Measurements from ENCODE around the gene C2CD4D. TPM values are rescaled to one million over a fixed set of nuclear protein-coding genes. Genes with fewer than 3 reads are reported as not detected.

Gene C2CD4D
- total and polyA plus RNA-seq, 12 donors: 0.06 to 0.55 (median 0.22) TPM; not detected in 6

DNA sequence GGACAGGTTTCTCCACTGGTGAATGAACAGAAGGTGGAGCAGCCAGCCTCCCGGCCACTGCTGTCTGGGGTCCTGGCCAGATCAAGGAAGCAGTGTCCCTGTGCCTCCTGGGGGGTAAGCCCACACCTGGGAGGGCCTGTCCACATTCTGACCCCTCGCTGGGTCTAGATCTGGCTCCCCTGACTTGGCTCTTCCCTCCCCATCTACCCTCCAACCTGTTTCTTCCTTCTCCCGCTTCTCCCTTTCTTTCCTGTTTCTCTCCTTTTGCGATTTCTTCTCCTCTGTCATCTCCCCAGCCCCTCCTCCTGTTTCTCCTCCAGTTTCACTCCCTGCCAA lies 8.4 kb downstream of the C2CD4D start:
- intact Hi-C loops (cut with DNase I): no loop called here

DNA sequence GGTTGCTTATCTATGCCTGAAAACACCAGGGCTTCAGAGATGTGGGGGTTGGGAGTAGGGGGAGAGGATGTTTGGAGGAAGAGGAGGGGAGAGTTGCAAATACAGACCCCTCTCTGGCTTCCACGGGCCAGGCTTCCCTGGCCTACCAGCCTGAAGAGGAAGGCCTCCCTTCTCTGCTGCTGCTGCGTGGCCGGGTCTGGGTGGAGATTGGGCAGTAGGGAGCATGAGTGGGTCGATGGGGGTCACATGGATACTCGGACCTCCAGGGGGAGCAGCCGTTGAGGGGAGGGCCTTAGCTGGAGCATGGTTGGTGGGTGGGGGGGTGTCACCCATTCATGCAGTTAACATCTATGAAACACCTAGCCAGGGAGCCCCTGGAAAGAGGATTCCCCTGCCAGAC lies 9.6 kb downstream of the C2CD4D start:
- peaks cover 0 to 7% of the 10 kb centered on the region in 2 donors for H3K4me1 ChIP-seq (replicated peaks in 1 of 2)
- intact Hi-C loops (cut with DNase I): no loop called here
- TF ChIP-seq, protein P1, sequence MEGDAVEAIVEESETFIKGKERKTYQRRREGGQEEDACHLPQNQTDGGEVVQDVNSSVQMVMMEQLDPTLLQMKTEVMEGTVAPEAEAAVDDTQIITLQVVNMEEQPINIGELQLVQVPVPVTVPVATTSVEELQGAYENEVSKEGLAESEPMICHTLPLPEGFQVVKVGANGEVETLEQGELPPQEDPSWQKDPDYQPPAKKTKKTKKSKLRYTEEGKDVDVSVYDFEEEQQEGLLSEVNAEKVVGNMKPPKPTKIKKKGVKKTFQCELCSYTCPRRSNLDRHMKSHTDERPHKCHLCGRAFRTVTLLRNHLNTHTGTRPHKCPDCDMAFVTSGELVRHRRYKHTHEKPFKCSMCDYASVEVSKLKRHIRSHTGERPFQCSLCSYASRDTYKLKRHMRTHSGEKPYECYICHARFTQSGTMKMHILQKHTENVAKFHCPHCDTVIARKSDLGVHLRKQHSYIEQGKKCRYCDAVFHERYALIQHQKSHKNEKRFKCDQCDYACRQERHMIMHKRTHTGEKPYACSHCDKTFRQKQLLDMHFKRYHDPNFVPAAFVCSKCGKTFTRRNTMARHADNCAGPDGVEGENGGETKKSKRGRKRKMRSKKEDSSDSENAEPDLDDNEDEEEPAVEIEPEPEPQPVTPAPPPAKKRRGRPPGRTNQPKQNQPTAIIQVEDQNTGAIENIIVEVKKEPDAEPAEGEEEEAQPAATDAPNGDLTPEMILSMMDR (IDR thresholded peaks at IDR 0.05): no peak
- no peak for TF ChIP-seq POLR2A (IDR thresholded peaks at IDR 0.05)
- no peaks in the 10 kb centered on the region for H3K36me3 ChIP-seq (replicated peaks in 1 of 2)
- no peaks in the 10 kb centered on the region for H3K27me3 ChIP-seq
- no peaks in the 10 kb centered on the region for H3K9me3 ChIP-seq (replicated peaks in 1 of 3)
- 45 to 59% (median 54%) methylated on average over 6 of the region's 6 CpGs for WGBS, 4 donors
- H3K27ac ChIP-seq: no peak overlapping the region
- H3K4me3 ChIP-seq: no peak overlapping the region
- DNase-seq: no peak

More for the DNA sequence above, 8.4 kb downstream of the C2CD4D start:
- WGBS, 4 donors: 78 to 86% (median 81%) methylated on average over 4 of the region's 4 CpGs
- H3K4me1 ChIP-seq (replicated peaks in 1 of 2): peaks cover 0 to 7% of the 10 kb centered on the region in 2 donors
- no peaks in the 10 kb centered on the region for H3K36me3 ChIP-seq (replicated peaks in 1 of 2)
- no peak for DNase-seq
- H3K4me3 ChIP-seq: no peak overlapping the region
- H3K9me3 ChIP-seq (replicated peaks in 1 of 3): no peaks in the 10 kb centered on the region
- H3K27me3 ChIP-seq: no peaks in the 10 kb centered on the region
- no peak for TF ChIP-seq POLR2A (IDR thresholded peaks at IDR 0.05)
- TF ChIP-seq, protein P1 (IDR thresholded peaks at IDR 0.05): no peak
- H3K27ac ChIP-seq: peak overlapping the region in 1 of 5 donors; percentile 58

DNA sequence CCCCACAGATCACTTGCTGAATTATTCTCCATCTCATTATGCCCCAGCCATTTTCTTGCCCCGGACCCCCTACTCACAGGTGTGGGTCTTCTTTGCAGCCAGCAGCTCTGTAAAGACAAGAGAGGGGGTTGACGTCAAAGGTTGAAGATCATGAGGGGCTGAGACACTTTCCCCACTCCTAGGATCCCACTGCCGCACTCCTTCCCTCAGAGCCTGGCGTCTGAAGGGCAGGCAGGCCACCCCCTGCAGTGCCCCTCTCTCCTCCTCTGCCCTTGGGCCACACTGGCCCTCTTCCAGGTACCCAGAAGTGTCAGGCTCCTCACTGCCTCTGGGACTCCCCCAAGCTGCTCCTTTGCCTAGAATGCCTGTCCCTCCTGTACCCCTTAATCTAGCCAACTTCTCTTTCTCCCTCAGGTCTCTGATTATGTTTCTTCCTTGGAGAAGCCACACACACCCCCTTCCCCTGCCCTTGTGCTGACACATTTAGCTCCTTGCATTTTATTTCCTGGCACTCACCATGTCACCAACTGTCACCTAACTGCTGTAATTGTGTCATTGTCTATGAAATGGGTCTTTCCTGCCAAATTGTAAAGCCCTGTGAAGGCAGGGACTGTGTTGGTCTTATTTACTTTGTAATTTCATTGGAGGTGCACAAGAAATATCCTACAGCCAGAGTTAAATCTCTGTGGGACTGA lies 10.1 kb downstream of the C2CD4D start:
- intact Hi-C loops (cut with DNase I): no loop called here
- 38 to 48% (median 44%) methylated on average over 4 of the region's 4 CpGs for WGBS, 4 donors
- TF ChIP-seq, protein P1 (IDR thresholded peaks at IDR 0.05): no peak
- TF ChIP-seq POLR2A (IDR thresholded peaks at IDR 0.05): no peak
- no peak overlapping the region for H3K27ac ChIP-seq
- no peaks in the 10 kb centered on the region for H3K9me3 ChIP-seq (replicated peaks in 1 of 3)
- H3K4me3 ChIP-seq: no peak overlapping the region
- H3K36me3 ChIP-seq (replicated peaks in 1 of 2): no peaks in the 10 kb centered on the region
- no peak for DNase-seq
- no peaks in the 10 kb centered on the region for H3K27me3 ChIP-seq
- H3K4me1 ChIP-seq (replicated peaks in 1 of 2): peaks cover 0 to 7% of the 10 kb centered on the region in 2 donors

GRCh38 chr1:151828921-151829320 lies 10.7 kb downstream of the C2CD4D start:
- intact Hi-C loops (cut with DNase I): no loop called here
- Histone ChIP-seq H3K4me1 (replicated peaks in 1 of 2) (peaks cover 0 to 7% of the 10 kb centered on the region in 2 donors), H3K4me3 (no peak overlapping the region), H3K27ac (no peak overlapping the region), H3K36me3 (replicated peaks in 1 of 2) (no peaks in the 10 kb centered on the region), H3K9me3 (replicated peaks in 1 of 3) (no peaks in the 10 kb centered on the region), H3K27me3 (no peaks in the 10 kb centered on the region)
- peak; percentile 57 to 91 (median 83) for DNase-seq
- TF ChIP-seq POLR2A (IDR thresholded peaks at IDR 0.05): no peak
- TF ChIP-seq, protein P1 (IDR thresholded peaks at IDR 0.05): no peak
- WGBS, 4 donors: 1 to 8% (median 3%) methylated on average over 8 to 12 of the region's 12 CpGs
